Upper lobe of left lung (tissue), 4 donors: ENCODE data around the gene TTC33.

ENCODE experiments used
- POLR2A ChIP-seq, 4 donors: fragments of 450-650 bp; IDR thresholded peaks; one replicate each; pipeline ENCODE4 v1.5.1; 2016 to 2017; ENCODE audit warnings: antibody characterized with exemption in 4 of 4, mild to moderate bottlenecking in 2 of 4
- TF ChIP-seq, protein P1 (sequence below), 6 experiments: fragments of 450-650 bp in 4 of 6; fragments of 200-600 bp in 2 of 6; sonication (generic) in 2 of 6; IDR thresholded peaks; one replicate each; pipeline ENCODE4 v1.5.1; 2016 to 2019; ENCODE audit warnings: antibody characterized with exemption in 6 of 6

DNA sequence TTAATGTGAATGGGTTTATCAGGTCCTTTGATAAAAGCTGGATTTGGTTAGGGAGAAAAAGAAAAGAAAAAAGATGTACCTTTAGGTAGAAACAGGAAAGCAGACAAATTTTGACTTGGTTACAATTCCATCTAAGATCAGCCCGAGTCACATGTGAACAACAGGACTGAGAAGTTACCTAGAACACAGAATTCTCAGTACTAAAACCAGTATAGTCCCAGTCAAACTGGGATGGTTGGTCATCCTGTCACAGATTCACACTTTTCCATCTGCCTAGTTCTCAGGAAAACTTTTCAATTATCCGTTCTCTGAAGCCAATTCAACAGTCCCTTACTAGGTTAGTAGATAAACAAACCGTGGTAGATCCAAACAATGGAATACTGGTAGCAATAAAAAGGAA lies 266.3 kb downstream of the TTC33 start:
- TF ChIP-seq, protein P1, sequence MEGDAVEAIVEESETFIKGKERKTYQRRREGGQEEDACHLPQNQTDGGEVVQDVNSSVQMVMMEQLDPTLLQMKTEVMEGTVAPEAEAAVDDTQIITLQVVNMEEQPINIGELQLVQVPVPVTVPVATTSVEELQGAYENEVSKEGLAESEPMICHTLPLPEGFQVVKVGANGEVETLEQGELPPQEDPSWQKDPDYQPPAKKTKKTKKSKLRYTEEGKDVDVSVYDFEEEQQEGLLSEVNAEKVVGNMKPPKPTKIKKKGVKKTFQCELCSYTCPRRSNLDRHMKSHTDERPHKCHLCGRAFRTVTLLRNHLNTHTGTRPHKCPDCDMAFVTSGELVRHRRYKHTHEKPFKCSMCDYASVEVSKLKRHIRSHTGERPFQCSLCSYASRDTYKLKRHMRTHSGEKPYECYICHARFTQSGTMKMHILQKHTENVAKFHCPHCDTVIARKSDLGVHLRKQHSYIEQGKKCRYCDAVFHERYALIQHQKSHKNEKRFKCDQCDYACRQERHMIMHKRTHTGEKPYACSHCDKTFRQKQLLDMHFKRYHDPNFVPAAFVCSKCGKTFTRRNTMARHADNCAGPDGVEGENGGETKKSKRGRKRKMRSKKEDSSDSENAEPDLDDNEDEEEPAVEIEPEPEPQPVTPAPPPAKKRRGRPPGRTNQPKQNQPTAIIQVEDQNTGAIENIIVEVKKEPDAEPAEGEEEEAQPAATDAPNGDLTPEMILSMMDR (IDR thresholded peaks at IDR 0.05): no peak
- no peak for TF ChIP-seq POLR2A (IDR thresholded peaks at IDR 0.05)
